Neural progenitor cell (in vitro differentiated cells): Measurements from ENCODE around the gene SLC11A1.

Experiments used
- CTCF ChIP-seq: fragments of 200-600 bp; sonication (generic); IDR thresholded peaks from 2 replicates; pipeline ENCODE4 v1.5.1; 2017; ENCODE audit warnings: antibody characterized with exemption, mild to moderate bottlenecking
- EZH2 ChIP-seq: fragments of 200-600 bp; sonication (generic); IDR thresholded peaks from 2 replicates; pipeline ENCODE4 v1.6.1; 2017; ENCODE audit warnings: antibody characterized with exemption, mild to moderate bottlenecking, moderate library complexity

GRCh38 chr2:218369330-218369729 is 12.7 kb upstream of the SLC11A1 start:
- TF ChIP-seq CTCF: no peak
- TF ChIP-seq EZH2: no peak
